MM.1S (cell line): ENCODE data around the gene ARGLU1.

Experiments used
- DNase-seq: peaks from one replicate; pipeline ENCODE4 v3.0.0-alpha.2; 2015
- H2AFZ ChIP-seq: fragments of 300-600 bp; sonication (generic); 2 replicates; pipeline ENCODE4 v1.6.0; 2016; ENCODE audit warnings: antibody characterized with exemption, low read length
- H3F3A ChIP-seq: fragments of 300-600 bp; sonication (generic); 2 replicates; pipeline ENCODE4 v1.6.1; 2016; ENCODE audit warnings: mild to moderate bottlenecking, antibody characterized with exemption, low read length, moderate library complexity, mixed read lengths; ENCODE audit not compliant: insufficient read depth
- H3K27ac ChIP-seq: fragments of 300-600 bp; sonication (generic); 2 replicates; pipeline ENCODE4 v1.5.1; 2016; ENCODE audit warnings: mild to moderate bottlenecking, low read length
- H3K27me3 ChIP-seq: fragments of 300-600 bp; sonication (generic); replicated peaks from 2 replicates; pipeline ENCODE4 v1.6.0; 2016; ENCODE audit warnings: low read length; ENCODE audit not compliant: insufficient read depth
- H3K36me3 ChIP-seq: fragments of 300-600 bp; sonication (generic); replicated peaks from 2 replicates; pipeline ENCODE4 v1.6.1; 2016; ENCODE audit warnings: mild to moderate bottlenecking, low read length, mixed read lengths; ENCODE audit not compliant: insufficient read depth
- H3K4me1 ChIP-seq: fragments of 300-600 bp; sonication (generic); 2 replicates; pipeline ENCODE4 v1.6.1; 2016; ENCODE audit warnings: low read length, mixed read lengths
- H3K4me2 ChIP-seq: fragments of 300-600 bp; sonication (generic); 2 replicates; pipeline ENCODE4 v1.6.0; 2016; ENCODE audit warnings: low read depth, low read length
- H3K4me3 ChIP-seq: fragments of 300-600 bp; sonication (generic); 2 replicates; pipeline ENCODE4 v1.5.1; 2016; ENCODE audit warnings: low read length, mixed read lengths
- H3K79me2 ChIP-seq: fragments of 300-600 bp; sonication (generic); 2 replicates; pipeline ENCODE4 v1.6.1; 2016; ENCODE audit warnings: mixed run types, low read length, mixed read lengths
- H3K9ac ChIP-seq: fragments of 300-600 bp; sonication (generic); 2 replicates; pipeline ENCODE4 v1.6.1; 2016; ENCODE audit warnings: low read length, mixed read lengths
- H3K9me2 ChIP-seq: fragments of 300-600 bp; sonication (generic); replicated peaks from 2 replicates; pipeline ENCODE4 v1.6.1; 2016; ENCODE audit warnings: mild to moderate bottlenecking, low read length, mixed read lengths; ENCODE audit not compliant: insufficient read depth
- H3K9me3 ChIP-seq: fragments of 300-600 bp; sonication (generic); replicated peaks from 2 replicates; pipeline ENCODE4 v1.6.1; 2016; ENCODE audit warnings: mild to moderate bottlenecking, low read length, mixed read lengths; ENCODE audit not compliant: insufficient read depth
- H4K20me1 ChIP-seq: fragments of 300-600 bp; sonication (generic); 2 replicates; pipeline ENCODE4 v1.6.1; 2016; ENCODE audit warnings: mild to moderate bottlenecking, low read length, moderate library complexity, mixed read lengths; ENCODE audit not compliant: insufficient read depth
- CTCF ChIP-seq: fragments of 300-600 bp; sonication (generic); IDR thresholded peaks from 2 replicates; pipeline ENCODE4 v1.5.1; 2016; ENCODE audit warnings: antibody characterized with exemption, low read length, mixed read lengths
- EZH2 ChIP-seq: fragments of 300-600 bp; sonication (generic); optimal IDR thresholded peaks from 2 replicates; pipeline ENCODE3; 2017; ENCODE audit warnings: low read depth, mild to moderate bottlenecking, antibody characterized with exemption, low read length, mixed read lengths
- EZH2phosphoT487 ChIP-seq: fragments of 300-600 bp; sonication (generic); IDR thresholded peaks from 2 replicates; pipeline ENCODE4 v1.6.1; 2018; ENCODE audit warnings: antibody characterized with exemption, low read length

Gene ARGLU1

GRCh38 chr13:106555631-106556328 lies 12.2 kb downstream of the ARGLU1 start:
- Histone ChIP-seq H3K4me1 (no peaks in the 10 kb centered on the region), H3K79me2 (peaks cover 99% of the 10 kb centered on the region), H3K9me2 (no peaks in the 10 kb centered on the region), H3K36me3 (peaks cover 29% of the 10 kb centered on the region; the same call in 1 of the 2 replicates), H3K4me3 (no peak overlapping the region), H3K27ac (no peak overlapping the region), H3K9ac (no peak overlapping the region), H4K20me1 (peaks cover 54% of the 10 kb centered on the region), H3K9me3 (no peaks in the 10 kb centered on the region), H3F3A (no peaks in the 10 kb centered on the region), H3K27me3 (no peaks in the 10 kb centered on the region), H2AFZ (no peak overlapping the region), H3K4me2 (no peak overlapping the region)
- DNase-seq, result no peak
- no peak for TF ChIP-seq EZH2phosphoT487

GRCh38 chr13:106551751-106552150 lies 16.2 kb downstream of the ARGLU1 start:
- no peaks in the 10 kb centered on the region for H3K9me3 ChIP-seq
- peaks cover 17% of the 10 kb centered on the region; the same call in 1 of the 2 replicates for H3K36me3 ChIP-seq
- no peak overlapping the region for H3K27ac ChIP-seq
- H3K9me2 ChIP-seq, result no peaks in the 10 kb centered on the region
- H3K27me3 ChIP-seq, result no peaks in the 10 kb centered on the region
- no peak for DNase-seq
- no peaks in the 10 kb centered on the region for H3F3A ChIP-seq
- no peak overlapping the region for H3K9ac ChIP-seq
- H2AFZ ChIP-seq, result no peak overlapping the region
- TF ChIP-seq EZH2 (no peak), CTCF (no peak), EZH2phosphoT487 (no peak)
- peaks cover 38% of the 10 kb centered on the region for H4K20me1 ChIP-seq
- peaks cover 100% of the 10 kb centered on the region for H3K79me2 ChIP-seq
- no peak overlapping the region for H3K4me2 ChIP-seq
- H3K4me3 ChIP-seq, result no peak overlapping the region
- H3K4me1 ChIP-seq, result no peaks in the 10 kb centered on the region

- no peaks in the 10 kb centered on the region for H3K27me3 ChIP-seq
- H3K36me3 ChIP-seq, result peaks cover 13% of the 10 kb centered on the region; the same call in 1 of the 2 replicates
- peaks cover 40% of the 10 kb centered on the region for H4K20me1 ChIP-seq
- no peak overlapping the region for H3K4me3 ChIP-seq
- peaks cover 100% of the 10 kb centered on the region for H3K79me2 ChIP-seq
- H3K4me1 ChIP-seq, result no peaks in the 10 kb centered on the region
- DNase-seq, result no peak
- no peak overlapping the region for H2AFZ ChIP-seq
- no peaks in the 10 kb centered on the region for H3K9me2 ChIP-seq
- no peak overlapping the region for H3K4me2 ChIP-seq
- TF ChIP-seq EZH2phosphoT487 (no peak), CTCF (no peak)
- H3K27ac ChIP-seq, result no peak overlapping the region
- no peaks in the 10 kb centered on the region for H3F3A ChIP-seq
- no peak overlapping the region for H3K9ac ChIP-seq
- H3K9me3 ChIP-seq, result no peaks in the 10 kb centered on the region
These were observed 16.6 kb downstream of the ARGLU1 start for GRCh38 chr13:106551350-106551749.

GRCh38 chr13:106550570-106551135 lies 17.3 kb downstream of the ARGLU1 start:
- Histone ChIP-seq H3F3A (no peaks in the 10 kb centered on the region), H3K9me3 (no peaks in the 10 kb centered on the region), H3K9ac (no peak overlapping the region), H3K36me3 (peaks cover 7% of the 10 kb centered on the region; the same call in 1 of the 2 replicates), H2AFZ (no peak overlapping the region), H3K9me2 (no peaks in the 10 kb centered on the region), H3K27ac (no peak overlapping the region), H3K4me3 (no peak overlapping the region), H3K79me2 (peaks cover 100% of the 10 kb centered on the region), H3K27me3 (no peaks in the 10 kb centered on the region), H4K20me1 (peaks cover 42% of the 10 kb centered on the region), H3K4me1 (no peaks in the 10 kb centered on the region), H3K4me2 (no peak overlapping the region)
- no peak for DNase-seq
- TF ChIP-seq EZH2phosphoT487, result no peak
- no peak for TF ChIP-seq CTCF
- TF ChIP-seq EZH2, result no peak
